GOT3 (cell line): ENCODE measurements around the gene PACRG.

Experiments
- DNase-seq: peaks from one replicate; lab custom pipeline; 2025; ENCODE audit warnings: mixed read lengths; lab: John Stamatoyannopoulos, UW

The PACRG gene

DNA sequence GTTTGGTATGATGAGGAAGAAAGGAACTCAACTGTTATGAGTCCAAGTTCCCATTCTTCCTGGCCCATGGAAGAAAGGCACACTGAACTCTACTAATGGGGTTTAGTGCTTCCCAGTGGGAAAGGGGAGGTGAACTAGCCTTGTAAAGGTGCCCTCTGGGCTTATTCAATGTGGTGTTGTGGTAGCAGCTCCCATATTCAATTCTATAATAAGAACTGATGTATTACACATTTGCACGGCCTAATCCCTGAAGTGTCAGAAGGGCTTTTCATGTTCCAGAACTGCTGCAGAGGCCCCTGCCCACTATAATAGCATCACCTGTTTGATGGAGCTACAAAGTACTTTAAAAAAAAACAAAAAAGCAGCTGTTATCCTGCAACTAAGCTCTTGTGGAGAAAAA lies 17.4 kb upstream of the PACRG start:
- DNase-seq, result no peak

DNA sequence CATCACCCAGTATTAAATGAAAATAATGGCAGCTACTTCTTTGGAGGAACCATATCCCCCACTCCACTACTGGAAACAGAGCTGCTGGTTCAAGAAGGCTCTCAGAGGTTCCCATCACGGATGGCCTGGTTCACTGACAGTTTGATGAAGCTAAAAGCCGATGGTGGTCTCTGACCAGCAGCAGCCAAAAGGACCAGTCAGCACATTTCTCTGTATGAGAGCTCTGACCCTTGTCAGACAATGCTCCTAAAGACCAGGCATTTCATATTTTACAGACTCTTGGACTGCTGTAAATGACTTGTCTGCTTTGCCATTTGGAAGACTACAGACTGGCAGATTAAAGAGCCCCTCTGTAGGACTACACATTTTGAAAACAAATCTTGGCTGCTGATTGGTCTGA lies 16.8 kb upstream of the PACRG start:
- no peak for DNase-seq

DNA sequence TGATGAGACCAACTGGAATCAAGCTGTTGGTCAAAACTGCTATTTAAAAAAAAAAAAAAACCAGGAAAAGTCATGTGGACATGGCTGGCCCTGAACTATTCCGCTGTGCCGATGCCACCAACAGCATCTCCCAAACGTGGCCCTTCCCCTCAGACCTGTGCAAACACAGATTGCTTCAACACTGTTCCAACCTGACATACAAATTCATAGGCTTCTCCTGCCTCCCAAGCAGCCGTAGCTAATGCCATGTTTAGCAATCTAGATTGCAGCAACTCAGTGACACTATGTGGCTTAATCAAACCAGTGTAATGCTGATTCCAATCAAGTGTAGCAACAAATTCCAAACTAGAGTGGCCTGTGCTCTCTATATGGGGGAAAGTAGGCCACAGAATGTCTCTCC lies 16.4 kb upstream of the PACRG start:
- no peak for DNase-seq

DNA sequence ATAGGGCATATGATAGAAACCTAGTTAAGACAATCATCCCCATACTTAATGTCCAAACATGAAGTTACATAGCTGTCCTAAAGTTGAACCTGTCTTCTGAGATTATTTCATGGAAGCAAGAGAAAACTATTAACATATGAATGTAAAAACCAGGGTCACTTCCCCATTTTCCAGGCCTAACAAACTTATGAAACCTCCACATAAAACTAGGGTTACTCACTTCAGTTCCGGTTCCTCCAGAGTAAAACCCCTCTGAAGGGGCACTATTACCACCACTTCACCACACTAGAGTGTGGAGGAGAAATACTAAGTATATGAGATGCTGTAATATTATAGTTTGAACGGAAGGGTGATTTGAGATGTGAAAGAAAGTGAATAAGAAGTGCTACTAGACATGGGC lies 15.1 kb upstream of the PACRG start:
- DNase-seq, result no peak

DNA sequence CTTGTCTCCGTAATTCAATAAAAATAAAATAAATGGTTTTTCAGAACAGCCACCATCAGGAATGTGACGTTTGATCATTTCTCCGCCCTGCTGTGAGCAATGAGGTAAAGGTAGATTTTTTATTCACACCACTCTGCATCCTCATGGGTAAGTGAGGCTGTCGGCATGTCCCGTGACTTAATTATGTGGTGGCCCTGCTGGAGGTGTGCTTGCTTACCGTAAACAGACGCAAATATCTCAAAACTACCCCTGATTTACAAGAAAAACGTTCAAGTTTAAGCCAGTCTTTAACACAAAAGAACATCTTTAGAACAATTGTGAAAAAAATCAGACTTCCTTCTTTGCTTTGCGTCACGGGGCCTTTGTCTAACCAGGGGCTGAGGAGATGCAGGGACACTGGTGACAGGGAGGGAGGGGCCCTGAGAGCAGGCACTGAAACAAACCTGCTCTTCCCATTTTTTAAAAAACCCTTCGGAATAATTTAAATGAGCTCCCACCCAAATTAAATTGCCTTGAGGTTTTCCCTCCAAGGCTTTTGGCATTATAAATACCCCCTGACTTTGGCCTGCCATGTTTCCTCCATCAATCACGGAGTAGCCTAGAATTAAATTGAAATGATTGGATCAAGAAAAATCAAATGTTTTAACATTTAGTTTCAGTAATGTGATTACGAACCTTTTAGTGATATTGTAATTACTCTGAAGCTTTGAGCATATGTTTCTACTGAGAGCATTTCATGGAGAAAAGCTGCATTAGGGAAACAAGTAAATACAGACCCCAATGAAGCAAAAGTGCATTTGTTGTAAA lies 13.6 kb upstream of the PACRG start:
- DNase-seq, result no peak

DNA sequence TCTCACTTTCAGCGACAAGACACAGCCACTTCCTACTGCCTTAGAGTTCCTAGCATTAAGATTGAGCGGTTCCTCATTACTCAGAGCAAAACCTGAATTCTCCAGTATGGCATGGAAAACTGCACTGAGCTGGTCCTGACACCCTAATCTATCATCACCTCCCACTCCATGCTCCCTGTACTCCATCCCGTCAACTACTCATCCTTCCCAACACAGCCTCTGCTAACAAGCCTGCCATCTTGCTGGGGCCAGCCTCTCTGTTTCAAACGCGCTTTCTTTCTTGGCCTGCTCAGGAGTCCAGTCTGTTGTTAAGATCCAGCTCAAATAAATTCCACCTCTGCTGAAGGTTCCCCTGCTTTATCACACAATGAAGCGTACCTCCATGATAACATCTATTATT lies 12.2 kb upstream of the PACRG start:
- DNase-seq, result no peak

DNA sequence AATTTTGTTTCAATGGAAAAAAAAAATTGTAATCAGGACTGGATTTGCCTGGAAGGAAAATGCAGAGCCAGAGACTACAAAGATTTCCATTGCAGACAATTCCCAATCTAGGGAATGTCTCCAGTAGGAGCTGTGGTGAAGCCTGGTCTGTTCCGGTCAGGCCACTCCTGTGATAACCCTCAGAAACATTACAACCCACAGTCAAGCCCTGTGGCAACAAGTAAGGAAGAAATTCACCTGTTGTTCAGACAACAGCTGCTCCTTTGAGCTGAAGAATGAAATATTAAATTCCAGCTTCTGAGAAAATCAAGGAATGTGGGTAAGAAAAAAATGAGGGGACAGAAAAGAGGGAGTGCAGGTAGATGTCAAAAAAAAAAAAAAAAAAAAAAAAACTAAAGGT lies 8.2 kb upstream of the PACRG start:
- DNase-seq, result no peak

DNA sequence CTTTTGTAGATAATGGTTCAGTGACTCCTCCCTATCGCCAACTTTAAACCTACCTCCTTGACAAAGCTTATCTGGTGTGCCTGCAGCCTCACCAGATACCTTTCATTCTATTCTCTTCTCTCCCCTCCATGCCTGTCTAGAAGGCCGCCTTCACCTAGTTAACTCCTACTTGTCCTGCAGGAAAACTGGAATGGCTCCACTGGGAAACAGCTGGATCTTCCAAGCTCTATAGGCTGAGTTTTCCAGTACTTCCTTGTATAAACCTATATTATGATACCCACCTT lies 6.4 kb upstream of the PACRG start:
- no peak for DNase-seq

DNA sequence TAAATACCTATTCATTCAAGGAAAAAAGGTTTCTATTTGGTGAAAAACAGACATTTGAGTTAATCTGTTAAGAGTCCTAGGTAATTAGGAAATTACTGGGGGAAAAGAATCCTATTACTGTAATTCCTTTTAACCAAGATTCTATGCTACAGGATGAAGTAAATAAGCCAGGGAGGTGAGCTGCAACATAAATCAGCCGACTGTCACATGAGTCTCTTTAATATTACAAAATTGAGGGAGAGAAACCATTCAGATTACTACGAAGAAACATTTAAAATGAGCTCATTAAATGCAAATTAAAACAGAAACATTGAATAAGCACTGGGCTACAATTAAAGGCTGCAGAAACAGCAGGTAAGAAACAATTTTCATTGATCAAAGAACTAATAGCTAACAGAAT lies 5.5 kb upstream of the PACRG start:
- DNase-seq, result no peak

DNA sequence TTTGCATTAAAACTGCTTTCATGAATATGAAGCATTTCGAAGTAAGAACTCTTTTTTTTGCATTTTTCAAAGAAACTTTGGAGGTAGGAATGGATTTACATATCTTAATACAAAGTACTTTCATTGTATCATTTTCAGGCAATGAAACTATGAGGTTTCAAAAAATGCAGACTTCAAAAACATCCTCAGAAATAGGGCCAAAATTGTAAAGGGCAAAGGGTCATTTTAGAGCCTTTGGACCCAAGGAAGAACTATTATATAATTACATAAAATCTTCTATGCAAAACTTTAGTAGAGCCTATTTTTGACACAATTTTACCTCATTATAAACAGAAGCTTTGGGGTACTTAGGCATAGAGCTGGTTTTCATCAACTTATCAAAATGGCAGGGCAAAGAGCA lies 5.1 kb upstream of the PACRG start:
- no peak for DNase-seq

DNA sequence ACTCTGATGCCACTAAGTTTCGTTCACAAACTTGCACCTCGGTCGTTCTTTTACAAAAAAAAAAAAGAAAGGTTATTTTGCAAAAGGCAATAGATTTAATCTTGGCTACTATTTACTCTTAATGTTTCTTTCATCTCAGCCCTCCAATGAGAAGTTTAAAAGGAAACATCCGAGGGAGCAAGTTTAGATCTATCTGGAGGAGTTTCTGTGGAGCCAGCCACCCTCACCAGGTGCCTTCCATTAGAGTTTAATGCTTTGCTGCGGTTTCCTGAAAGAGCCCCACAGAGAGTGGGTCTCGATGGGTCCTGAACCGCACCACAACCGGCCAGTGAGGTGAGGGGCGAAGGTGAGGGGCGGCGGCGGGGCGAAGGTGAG lies 840 bp upstream of the PACRG start:
- no peak for DNase-seq

DNA sequence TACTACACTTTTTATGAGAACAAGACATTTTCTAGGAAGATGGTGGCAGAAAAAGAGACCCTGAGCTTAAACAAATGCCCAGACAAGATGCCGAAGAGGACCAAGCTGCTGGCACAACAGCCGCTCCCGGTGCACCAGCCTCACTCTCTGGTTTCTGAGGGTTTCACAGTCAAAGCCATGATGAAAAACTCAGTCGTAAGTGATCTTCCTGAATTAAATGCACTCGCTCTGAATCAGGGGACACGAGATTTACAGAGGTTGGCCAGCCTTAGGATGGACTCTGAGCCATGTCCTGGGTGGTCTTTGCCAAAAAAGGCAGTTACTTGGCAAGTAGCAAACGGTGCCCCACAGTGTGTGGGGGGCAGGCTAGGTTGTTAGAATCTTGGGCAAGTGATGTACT lies 423 bp downstream of the PACRG start:
- no peak for DNase-seq

DNA sequence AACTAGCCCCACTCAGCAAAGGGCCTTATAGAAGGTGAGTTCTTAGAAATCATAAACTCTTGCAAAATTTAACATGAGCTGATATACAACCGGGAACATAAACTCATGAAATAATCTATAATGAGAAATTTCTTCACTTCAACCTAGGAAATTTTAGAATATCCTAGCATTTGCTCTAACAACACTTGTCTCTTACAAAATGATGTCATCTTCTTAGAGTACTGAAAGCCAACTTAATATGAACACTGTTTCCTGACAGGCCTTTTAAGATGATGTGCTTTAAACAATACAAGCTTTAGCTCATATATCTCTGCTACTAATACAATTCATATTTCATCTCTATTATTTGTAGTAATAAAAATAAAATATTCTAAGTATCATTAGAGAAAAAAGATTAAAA lies 932 bp downstream of the PACRG start:
- DNase-seq, result no peak

DNA sequence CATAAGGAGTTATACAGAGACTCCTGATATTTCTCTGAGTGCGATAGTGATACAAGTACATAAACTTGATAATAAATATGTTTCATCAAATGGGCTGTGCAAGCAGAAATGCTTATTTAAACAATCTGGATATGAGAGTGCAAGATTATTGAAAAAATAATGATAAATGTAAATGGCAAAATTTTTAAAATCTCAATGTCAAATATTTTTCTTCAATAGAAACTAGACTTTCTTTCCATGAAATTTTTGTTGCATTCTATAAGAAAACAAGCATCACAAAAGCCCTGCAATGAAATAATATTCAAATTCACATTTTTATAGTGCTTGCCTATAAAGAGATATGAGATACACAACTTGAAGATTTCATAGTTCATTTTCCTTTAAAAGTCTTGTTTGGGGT lies 2.7 kb downstream of the PACRG start:
- DNase-seq, result no peak

DNA sequence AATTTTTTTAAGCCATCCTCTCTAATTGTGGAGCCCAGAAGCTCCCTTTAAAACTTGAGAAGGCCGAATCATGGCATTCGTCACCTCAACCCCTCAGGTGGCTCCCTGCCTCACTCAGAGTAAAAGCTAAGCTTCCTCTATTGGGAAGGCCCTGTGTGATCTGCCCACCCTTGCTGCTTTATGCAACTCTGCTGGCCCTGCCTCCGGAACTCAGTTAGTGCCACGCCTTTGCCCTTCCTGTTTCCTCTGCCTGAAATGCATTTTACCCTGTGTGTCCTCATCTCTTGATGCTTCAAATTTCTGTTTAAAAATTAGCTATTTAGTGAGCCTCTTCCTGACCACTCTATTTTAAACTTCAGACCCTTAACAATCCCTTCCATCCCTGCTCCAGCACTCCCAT lies 5.7 kb downstream of the PACRG start:
- DNase-seq, result no peak

DNA sequence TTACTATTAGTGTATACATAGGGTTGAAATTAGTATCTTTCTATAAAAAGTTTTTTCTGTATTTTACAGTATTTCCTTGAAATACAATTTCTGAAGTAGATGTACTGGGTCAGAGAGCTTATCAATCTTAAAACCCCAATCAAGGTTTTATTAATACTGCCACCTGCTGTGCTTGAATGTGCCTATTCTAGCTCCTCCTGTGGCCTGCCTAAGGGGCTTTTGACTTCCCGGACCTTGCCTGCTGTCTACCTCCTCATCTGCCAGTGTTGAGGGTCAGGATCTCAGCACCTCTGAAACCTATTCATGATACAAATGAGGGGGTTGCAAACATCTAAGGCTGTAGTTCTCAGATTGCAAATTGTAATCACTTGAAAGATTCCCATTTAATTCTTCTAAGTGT lies 9.2 kb downstream of the PACRG start:
- DNase-seq, result no peak

DNA sequence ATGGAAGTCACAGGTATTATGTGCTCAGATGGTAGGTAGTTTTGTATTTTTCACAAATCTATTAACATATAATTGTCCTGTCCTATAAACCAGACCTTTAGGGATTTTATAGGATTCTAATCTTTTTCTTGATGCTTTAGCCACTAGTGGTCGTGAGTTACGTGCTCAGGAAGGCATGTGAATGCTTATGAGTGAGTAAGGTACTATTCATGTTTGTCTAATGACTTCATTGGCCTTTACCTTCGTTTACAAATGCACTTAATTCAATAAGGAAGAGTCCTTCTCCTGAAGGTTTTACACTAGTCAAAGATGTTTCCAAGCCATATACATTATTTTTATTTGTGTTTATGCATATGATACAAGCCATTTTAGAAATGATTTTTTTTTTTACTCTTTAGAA lies 23.0 kb downstream of the PACRG start:
- no peak for DNase-seq

DNA sequence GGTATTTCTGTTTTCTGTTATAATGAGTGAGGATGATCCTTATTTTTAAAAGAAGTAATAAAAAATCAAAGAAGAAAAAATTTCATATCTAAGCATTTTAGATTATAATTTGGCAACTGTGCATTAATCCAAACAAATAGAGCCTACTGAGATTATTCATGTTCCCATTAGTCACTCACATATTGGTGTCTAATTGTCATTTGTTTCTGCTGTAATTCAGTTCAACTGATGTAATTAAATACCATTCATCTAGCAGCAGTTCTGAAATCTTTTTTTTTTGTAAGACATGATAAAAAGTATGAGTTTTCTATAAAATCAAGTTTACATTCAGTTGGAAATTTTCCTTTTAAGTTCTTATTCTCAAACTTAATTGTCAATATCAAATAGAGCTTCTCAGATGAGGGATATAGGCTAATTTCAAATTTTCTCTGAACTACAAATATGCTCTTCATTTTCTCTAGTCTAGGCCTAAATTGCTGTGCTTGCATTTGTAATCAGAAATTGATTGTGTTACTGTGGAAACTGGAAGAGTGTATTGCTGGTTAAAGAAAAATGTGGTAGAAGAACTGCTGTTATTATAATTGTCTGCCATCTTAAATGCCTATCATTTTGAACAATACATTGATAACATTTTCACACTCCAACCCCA lies 23.6 kb downstream of the PACRG start:
- DNase-seq, result no peak

DNA sequence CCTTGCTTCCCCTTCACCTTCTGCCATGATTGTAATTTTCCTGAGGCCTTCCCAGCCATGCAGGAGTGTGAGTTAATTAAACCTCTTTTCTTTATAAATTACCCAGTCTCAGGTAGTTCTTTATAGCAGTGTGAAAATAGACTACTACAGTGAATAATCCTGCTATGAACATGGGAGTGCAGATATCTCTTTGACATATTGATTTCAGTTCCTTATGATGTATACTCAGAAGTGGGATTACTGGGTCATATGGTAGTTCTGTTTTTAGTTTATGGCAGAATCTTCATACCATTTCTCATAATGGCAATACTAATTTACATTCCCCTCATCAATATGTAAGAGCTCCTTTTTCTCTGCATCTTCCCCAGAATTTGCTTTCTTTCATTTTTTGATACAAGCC lies 26.0 kb downstream of the PACRG start:
- no peak for DNase-seq

DNA sequence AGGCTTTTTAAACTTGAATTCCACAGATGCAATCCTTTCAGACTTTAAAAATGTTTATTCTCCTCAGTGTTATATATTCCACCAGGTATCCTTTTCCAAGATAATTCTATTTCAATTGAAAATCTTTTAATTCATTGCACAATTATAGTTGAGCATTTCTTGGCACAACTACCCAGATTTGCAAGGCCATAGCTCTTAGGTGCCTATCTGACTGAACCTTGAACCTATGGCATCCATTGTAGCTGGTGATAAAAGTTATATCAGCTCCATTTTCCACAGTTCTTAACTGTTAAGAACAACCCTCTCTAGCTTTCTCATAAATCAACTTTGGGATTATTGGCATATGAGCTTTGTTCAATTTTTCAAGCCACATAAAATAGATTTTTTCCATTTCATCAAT lies 42.4 kb downstream of the PACRG start:
- DNase-seq, result no peak

DNA sequence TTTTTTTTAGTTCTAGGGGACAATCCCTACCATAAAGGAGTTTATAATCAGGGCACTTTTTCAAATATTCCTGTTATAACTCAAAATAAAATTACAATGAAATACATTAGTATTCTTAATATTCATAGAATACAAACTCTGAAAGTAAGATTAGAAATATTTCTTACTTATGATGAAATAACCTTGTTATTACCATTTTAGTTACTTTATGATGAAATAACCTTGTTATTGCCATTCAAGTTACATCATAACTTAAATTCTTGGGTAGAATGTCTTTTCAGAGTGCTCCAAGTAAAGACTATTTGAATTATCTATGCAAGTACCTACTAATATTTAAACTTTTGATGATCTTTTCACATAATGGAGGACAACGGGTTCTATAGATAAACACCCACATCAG lies 43.2 kb downstream of the PACRG start:
- no peak for DNase-seq

DNA sequence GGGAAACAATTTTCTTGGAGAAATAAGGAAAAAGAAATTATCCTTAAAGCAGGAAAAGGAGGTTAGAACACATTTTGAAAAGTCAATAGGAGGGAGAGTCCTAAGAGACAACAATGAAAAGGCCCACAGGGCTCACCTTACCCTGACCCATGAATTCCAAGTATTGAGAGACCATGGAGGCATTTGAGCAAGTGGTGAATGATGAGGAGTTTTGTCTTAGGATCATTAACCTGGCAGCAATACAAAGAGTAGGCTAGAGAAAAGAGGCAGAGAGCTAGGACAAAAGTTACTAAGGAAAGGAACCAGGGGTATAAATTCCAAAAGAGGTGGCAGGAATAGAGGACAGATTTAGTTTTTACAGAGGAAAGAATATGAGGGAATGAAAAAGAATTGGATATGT lies 44.7 kb downstream of the PACRG start:
- DNase-seq, result no peak

DNA sequence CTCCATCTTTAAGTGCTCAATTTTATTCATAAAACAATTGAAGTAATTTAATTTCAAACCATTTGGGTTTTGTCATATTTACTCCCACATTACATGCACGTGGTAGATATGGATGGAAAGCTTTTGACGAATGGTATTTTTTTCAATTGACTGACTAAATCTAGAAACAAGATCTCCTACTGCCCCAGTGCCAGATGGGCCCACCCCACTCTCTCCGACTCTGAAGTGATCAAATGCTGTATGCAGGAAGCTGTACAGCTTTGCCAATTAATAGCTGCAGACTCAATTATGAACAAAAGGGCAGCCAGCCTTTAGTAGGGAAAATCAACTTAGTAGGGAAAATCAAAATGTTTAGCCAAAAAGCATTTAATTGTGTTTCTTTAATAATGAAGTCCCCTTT lies 46.2 kb downstream of the PACRG start:
- DNase-seq, result no peak

DNA sequence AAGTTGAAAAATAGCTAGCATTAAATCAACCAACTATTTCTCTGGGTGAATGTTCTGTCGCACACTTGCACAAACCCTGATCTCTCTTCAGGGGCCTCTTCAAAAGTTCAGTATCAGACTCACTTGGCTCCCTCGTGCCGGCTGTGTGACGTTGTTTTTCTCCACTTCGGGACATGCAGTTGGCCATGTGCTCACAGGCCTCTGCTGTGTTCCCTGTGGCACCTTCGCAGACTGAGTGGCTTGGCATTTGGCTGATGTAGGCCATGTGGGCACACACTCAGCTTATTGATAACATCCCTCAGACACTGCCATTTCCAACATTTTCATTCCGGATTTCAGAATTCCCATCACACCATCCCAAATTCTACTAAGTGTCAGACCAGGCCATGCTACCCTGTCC lies 49.3 kb downstream of the PACRG start:
- no peak for DNase-seq
